CD8-positive, alpha-beta memory T cell (primary cell): ENCODE data around the gene FAM43B. TPM values are rescaled to one million over a fixed set of nuclear protein-coding genes. Genes with fewer than 3 reads are reported as not detected.
A peak's percentile ranks its signal among the peaks of the same experiment; 100 is the strongest.

Experiments used
- CTCF ChIA-PET: fragments of 350-600 bp; sonication (Branson Sonifier 250); formaldehyde crosslinking; loops from one replicate; lab custom pipeline; 2021; ENCODE audit warnings: antibody characterized with exemption; lab: Charles Lee
- POLR2A ChIA-PET: fragments of 350-600 bp; sonication (Branson Sonifier 250); formaldehyde crosslinking; loops from one replicate; lab custom pipeline; 2021; ENCODE audit warnings: antibody characterized with exemption; lab: Charles Lee
- DNase-seq, 5 donors: peaks; one replicate each; pipeline versions ENCODE4 v3.0.0 to v3.0.0-alpha.2; 2020 to 2022; ENCODE audit warnings: mixed read lengths in 1 of 5
- H3K27ac ChIP-seq: one replicate; pipeline ENCODE4 v1.7.0; 2013; ENCODE audit warnings: low read depth, mild to moderate bottlenecking, low read length, moderate library complexity
- H3K27me3 ChIP-seq: 2 replicates; pipeline ENCODE4 v1.7.0; 2013; ENCODE audit warnings: low read length, mild to moderate bottlenecking; ENCODE audit not compliant: insufficient read depth, poor library complexity, severe bottlenecking
- H3K36me3 ChIP-seq: 2 replicates; pipeline ENCODE4 v1.7.0; 2013; ENCODE audit warnings: mild to moderate bottlenecking, low read length, moderate library complexity; ENCODE audit not compliant: insufficient read depth
- H3K4me1 ChIP-seq: 2 replicates; pipeline ENCODE4 v1.7.0; 2013; ENCODE audit warnings: mild to moderate bottlenecking, low read length, moderate library complexity; ENCODE audit not compliant: insufficient read depth
- H3K4me3 ChIP-seq: 2 replicates; pipeline ENCODE4 v1.7.0; 2013; ENCODE audit warnings: mild to moderate bottlenecking, low read length
- H3K9me3 ChIP-seq: 2 replicates; pipeline ENCODE4 v1.7.0; 2013; ENCODE audit warnings: mild to moderate bottlenecking, low read length
- H3K27ac Mint-ChIP-seq, 8 donors: one replicate each; pipeline ENCODE4 v1.8.0; 2020 to 2021; ENCODE audit warnings: mixed read lengths in 8 of 8, mild to moderate bottlenecking in 6 of 8, inconsistent platforms in 3 of 8, moderate library complexity in 3 of 8
- H3K27me3 Mint-ChIP-seq, 2 donors: one replicate each; pipeline ENCODE4 v1.8.0; 2020 to 2021; ENCODE audit warnings: mixed read lengths in 2 of 2, mild to moderate bottlenecking in 1 of 2, moderate library complexity in 1 of 2
- H3K36me3 Mint-ChIP-seq, 3 donors: one replicate each; pipeline ENCODE4 v1.8.0; 2020 to 2021; ENCODE audit warnings: mixed read lengths in 3 of 3, inconsistent platforms in 1 of 3, mild to moderate bottlenecking in 1 of 3
- H3K4me1 Mint-ChIP-seq, 3 donors: one replicate each; pipeline ENCODE4 v1.8.0; 2020 to 2021; ENCODE audit warnings: mixed read lengths in 3 of 3, inconsistent platforms in 1 of 3, mild to moderate bottlenecking in 1 of 3
- H3K4me3 Mint-ChIP-seq, 7 donors: one replicate each; pipeline ENCODE4 v1.8.0; 2020 to 2021; ENCODE audit warnings: mixed read lengths in 7 of 7, mild to moderate bottlenecking in 6 of 7, moderate library complexity in 4 of 7, inconsistent platforms in 2 of 7
- H3K9me3 Mint-ChIP-seq, 5 donors: one replicate each; pipeline ENCODE4 v1.8.0; 2020 to 2022; ENCODE audit warnings: mixed read lengths in 5 of 5, mild to moderate bottlenecking in 3 of 5, moderate library complexity in 2 of 5, inconsistent platforms in 1 of 5
- polyA plus RNA-seq: library from polyadenylated mRNA; unstranded; fragments of 300-500 nt; fragmentation: Illumina TruSeq; gene quantifications from one replicate; pipeline ENCODE4 v1.2.3, GENCODE V29; 2021
- total RNA-seq, 2 experiments: library from RNA; stranded (reverse); gene quantifications; one replicate each; pipeline ENCODE4 v1.2.3, GENCODE V29; 2021

Gene FAM43B
- not detected for total RNA-seq
- not detected for polyA plus RNA-seq

GRCh38 chr1:20551945-20552727 is at the start of gene FAM43B:
Gene FAM43B (plus strand): TSS chr1:20552573. CDS start chr1:20552974, 401 bp downstream.
- Histone ChIP-seq H3K4me1 (no peaks in the 10 kb centered on the region), H3K4me3 (no peak within 1 kb of the TSS), H3K9me3 (no peaks in the 10 kb centered on the region), H3K27ac (no peak within 1 kb of the TSS), H3K27me3 (peaks cover 12% of the 10 kb centered on the region), H3K36me3 (no peaks in the 10 kb centered on the region)
- H3K36me3 Mint-ChIP-seq = no peaks in the 10 kb centered on the region
- no peak for DNase-seq
- no peak within 1 kb of the TSS for H3K27ac Mint-ChIP-seq
- H3K27me3 Mint-ChIP-seq = peaks cover 33% of the 10 kb centered on the region in 2 donors
- H3K4me1 Mint-ChIP-seq = peaks cover 0 to 2% (median 0%) of the 10 kb centered on the region in 3 donors
- CTCF ChIA-PET = no interaction called here
- no peak within 1 kb of the TSS for H3K4me3 Mint-ChIP-seq
- POLR2A ChIA-PET = no interaction called here
- no peaks in the 10 kb centered on the region for H3K9me3 Mint-ChIP-seq

GRCh38 chr1:20505488-20505887 is 46.9 kb upstream of the FAM43B start:
- Mint-ChIP-seq H3K4me1 (peaks cover 23 to 34% (median 33%) of the 10 kb centered on the region in 3 donors), H3K36me3 (peaks cover 0 to 43% (median 9%) of the 10 kb centered on the region in 3 donors), H3K27me3 (no peaks in the 10 kb centered on the region), H3K9me3 (no peaks in the 10 kb centered on the region), H3K4me3 (peak overlapping the region in 4 of 7 donors; percentile 45 to 85 (median 66)), H3K27ac (peak overlapping the region in 3 of 8 donors; percentile 17 to 52 (median 50))
- H3K4me3 ChIP-seq = no peak overlapping the region
- no peak overlapping the region for H3K27ac ChIP-seq
- H3K4me1 ChIP-seq = peaks cover 13% of the 10 kb centered on the region
- ChIA-PET CTCF (interaction anchor here (2.5 kb wide), 1 partner anchor 12 kb away, joined by 12 read pairs; no protein-coding TSS in a partner anchor), POLR2A (interaction anchor here (1.4 kb wide), 1 partner anchor 20 kb away, joined by 4 read pairs; the partner anchor contains the start of gene CAMK2N1)
- H3K36me3 ChIP-seq = peaks cover 15% of the 10 kb centered on the region
- no peak for DNase-seq
- no peaks in the 10 kb centered on the region for H3K9me3 ChIP-seq
- no peaks in the 10 kb centered on the region for H3K27me3 ChIP-seq

- DNase-seq = no peak
- H3K36me3 ChIP-seq = no peaks in the 10 kb centered on the region
- Mint-ChIP-seq H3K4me1 (peaks cover 23 to 34% (median 33%) of the 10 kb centered on the region in 3 donors), H3K4me3 (peak overlapping the region; percentile 81 to 96 (median 85)), H3K27ac (peak overlapping the region; percentile 72 to 99 (median 92)), H3K27me3 (peaks cover 5 to 6% of the 10 kb centered on the region in 2 donors), H3K36me3 (peaks cover 0 to 27% (median 4%) of the 10 kb centered on the region in 3 donors), H3K9me3 (no peaks in the 10 kb centered on the region)
- peak overlapping the region; percentile 90 for H3K27ac ChIP-seq
- POLR2A ChIA-PET = interaction anchor here (1.5 kb wide), 1 partner anchor 21 kb away, joined by 12 read pairs; the partner anchor contains the start of gene CAMK2N1
- H3K4me1 ChIP-seq = peaks cover 13% of the 10 kb centered on the region
- no peaks in the 10 kb centered on the region for H3K27me3 ChIP-seq
- H3K4me3 ChIP-seq = peak overlapping the region; percentile 76
- CTCF ChIA-PET = interaction anchor here (2.5 kb wide), 1 partner anchor 13 kb away, joined by 12 read pairs; no protein-coding TSS in a partner anchor
- no peaks in the 10 kb centered on the region for H3K9me3 ChIP-seq
Observed at GRCh38 chr1:20507248-20507563, 45.2 kb upstream of the FAM43B start.

- peak; percentile 87 to 95 (median 89) for DNase-seq
- peaks cover 0 to 24% (median 4%) of the 10 kb centered on the region in 3 donors for H3K36me3 Mint-ChIP-seq
- Histone ChIP-seq H3K9me3 (no peaks in the 10 kb centered on the region), H3K27ac (peak within 1 kb of the TSS; percentile 90), H3K27me3 (no peaks in the 10 kb centered on the region), H3K4me3 (peak within 1 kb of the TSS; percentile 76), H3K4me1 (peaks cover 13% of the 10 kb centered on the region), H3K36me3 (no peaks in the 10 kb centered on the region)
- no peaks in the 10 kb centered on the region for H3K9me3 Mint-ChIP-seq
- ChIA-PET POLR2A (interaction anchor here (0.6 to 1.5 kb wide), 4 partner anchors 22 to 626 kb away, joined by 3 to 12 read pairs (median 3); partner anchors contain the start of genes CAMK2N1 and OTUD3), CTCF (interaction anchor here (0.9 to 2.5 kb wide), 7 partner anchors 14 to 134 kb away, joined by 3 to 12 read pairs (median 3); partner anchors contain the start of gene CAMK2N1)
- peak within 1 kb of the TSS; percentile 81 to 96 (median 85) for H3K4me3 Mint-ChIP-seq
- H3K4me1 Mint-ChIP-seq = peaks cover 23 to 34% (median 33%) of the 10 kb centered on the region in 3 donors
- peaks cover 7% of the 10 kb centered on the region in 2 donors for H3K27me3 Mint-ChIP-seq
- peak within 1 kb of the TSS; percentile 72 to 99 (median 92) for H3K27ac Mint-ChIP-seq
Observed at GRCh38 chr1:20507564-20508410, 44.6 kb upstream of the FAM43B start, which contains the start of gene MUL1. Gene MUL1 (minus strand): TSS chr1:20508151. CDS start chr1:20508024, 127 bp downstream.

DNA sequence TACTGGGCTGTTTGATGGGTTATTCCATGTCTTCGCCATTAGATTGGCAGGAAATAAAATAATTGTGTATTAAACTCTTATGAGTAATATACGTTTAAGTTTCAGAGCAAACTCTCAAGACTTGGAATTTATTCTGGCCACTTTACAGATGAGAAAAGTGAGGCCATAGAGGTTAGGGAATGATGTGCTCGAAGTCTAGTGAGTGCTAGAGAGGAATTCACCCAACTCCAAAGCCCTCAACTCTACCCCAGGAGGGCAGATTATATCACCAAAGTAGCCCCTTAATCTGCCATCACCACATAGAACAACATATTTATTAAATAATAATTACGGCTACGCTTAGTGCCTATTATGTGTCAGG is 44.0 kb upstream of the FAM43B start:
- CTCF ChIA-PET = interaction anchor here (0.9 to 1.4 kb wide), 6 partner anchors 14 to 133 kb away, joined by 3 to 5 read pairs (median 3); partner anchors contain the start of gene CAMK2N1

GRCh38 chr1:20511518-20512428 is 40.6 kb upstream of the FAM43B start:
- Mint-ChIP-seq H3K27me3 (peaks cover 13 to 27% of the 10 kb centered on the region in 2 donors), H3K4me3 (no peak overlapping the region), H3K9me3 (no peaks in the 10 kb centered on the region), H3K4me1 (peaks cover 8 to 13% (median 12%) of the 10 kb centered on the region in 3 donors), H3K36me3 (peaks cover 0 to 8% (median 0%) of the 10 kb centered on the region in 3 donors), H3K27ac (no peak overlapping the region)
- POLR2A ChIA-PET = no interaction called here
- Histone ChIP-seq H3K27ac (no peak overlapping the region), H3K4me3 (no peak overlapping the region), H3K4me1 (peaks cover 12% of the 10 kb centered on the region), H3K9me3 (no peaks in the 10 kb centered on the region), H3K27me3 (no peaks in the 10 kb centered on the region), H3K36me3 (no peaks in the 10 kb centered on the region)
- no peak for DNase-seq
- CTCF ChIA-PET = no interaction called here

More for the DNA sequence above, 44.0 kb upstream of the FAM43B start:
- Mint-ChIP-seq H3K27ac (peak overlapping the region; percentile 72 to 99 (median 92)), H3K4me3 (peak overlapping the region; percentile 81 to 96 (median 85)), H3K9me3 (no peaks in the 10 kb centered on the region), H3K4me1 (peaks cover 23 to 34% (median 33%) of the 10 kb centered on the region in 3 donors), H3K27me3 (peaks cover 9 to 13% of the 10 kb centered on the region in 2 donors), H3K36me3 (peaks cover 0 to 19% (median under 1%) of the 10 kb centered on the region in 3 donors)
- POLR2A ChIA-PET = interaction anchor here (0.6 to 1.5 kb wide), 4 partner anchors 22 to 626 kb away, joined by 3 to 12 read pairs (median 3); partner anchors contain the start of genes CAMK2N1 and OTUD3
- peak overlapping the region; percentile 76 for H3K4me3 ChIP-seq
- H3K9me3 ChIP-seq = no peaks in the 10 kb centered on the region
- no peaks in the 10 kb centered on the region for H3K27me3 ChIP-seq
- H3K4me1 ChIP-seq = peaks cover 13% of the 10 kb centered on the region
- no peaks in the 10 kb centered on the region for H3K36me3 ChIP-seq
- DNase-seq = no peak
- H3K27ac ChIP-seq = peak overlapping the region; percentile 90
